ENCODE results near the gene FOSL1.
"Not testable (repeated sequence)": the region's sequence is repeated elsewhere in the genome, so short reads cannot be mapped to it uniquely, and the experiment has no call there.

Gene FOSL1

DNA sequence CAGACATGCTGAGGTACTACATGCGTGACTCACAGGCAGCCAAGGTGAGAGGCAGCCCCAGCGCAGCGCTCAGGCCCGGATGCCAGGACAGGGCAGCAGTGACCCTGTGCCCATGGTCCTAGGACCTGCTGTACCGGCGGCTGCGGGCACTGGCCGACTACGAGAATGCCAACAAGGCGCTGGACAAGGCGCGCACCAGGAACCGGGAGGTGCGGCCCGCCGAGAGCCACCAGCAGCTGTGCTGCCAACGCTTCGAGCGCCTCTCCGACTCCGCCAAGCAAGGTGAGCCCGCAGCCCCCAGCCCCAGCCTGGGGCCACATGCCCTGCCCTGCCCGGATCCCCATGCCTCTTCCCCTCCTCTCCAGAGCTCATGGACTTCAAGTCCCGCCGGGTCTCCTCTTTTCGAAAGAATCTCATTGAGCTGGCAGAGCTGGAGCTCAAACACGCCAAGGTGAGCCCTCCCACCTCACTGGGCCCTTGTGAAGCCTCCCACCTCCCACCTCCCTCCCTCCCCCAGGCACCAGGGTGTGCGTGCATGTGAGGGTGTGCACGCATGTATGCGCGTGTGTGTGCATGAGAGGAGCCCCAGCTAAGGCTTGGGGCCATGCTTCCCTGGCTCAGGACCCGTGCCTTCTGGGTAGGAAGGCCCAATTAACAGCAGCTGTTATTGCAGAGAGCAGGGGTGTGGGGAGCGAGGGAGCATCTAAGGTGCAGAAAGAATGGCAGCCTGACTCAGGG, 47.5 kb downstream of the FOSL1 start:
- DNase-seq (ENCODE audit: low read depth) = no peak

DNA sequence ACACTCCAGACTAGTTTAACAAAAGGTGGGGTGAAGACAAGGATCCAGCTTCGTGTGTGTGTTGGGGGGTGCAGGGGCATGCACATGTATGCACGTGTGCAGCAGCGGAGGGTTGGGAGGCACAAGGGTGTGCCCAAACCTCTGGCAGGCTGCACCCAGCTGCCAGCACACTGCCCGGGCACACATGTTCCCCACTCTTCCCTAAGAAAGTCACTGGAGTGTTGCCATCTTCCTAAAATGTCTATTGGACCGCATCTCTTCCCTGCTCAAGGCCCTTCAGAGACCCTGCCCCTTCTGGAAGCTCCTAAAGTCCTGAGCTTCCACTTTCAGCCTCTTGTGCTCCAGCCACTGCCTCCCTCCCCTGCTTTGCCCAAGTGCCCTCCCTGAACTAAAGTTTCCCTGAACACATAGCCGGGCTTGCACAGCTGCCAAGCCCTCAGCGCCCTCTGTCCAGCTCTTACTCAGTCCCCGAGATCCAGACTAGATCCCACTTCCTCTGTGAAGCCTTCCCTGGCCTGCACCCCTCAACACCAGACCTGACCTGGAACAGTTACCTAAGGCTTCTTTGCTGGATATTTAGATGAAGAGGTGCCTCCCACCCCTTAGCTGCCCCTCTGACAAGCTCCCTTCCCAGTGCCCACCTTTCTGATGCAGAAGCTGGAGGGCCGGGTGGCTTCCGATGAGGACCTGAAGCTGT, 48.2 kb downstream of the FOSL1 start:
- DNase-seq (ENCODE audit: low read depth) = no peak

GRCh38 chr11:65851083-65851579, 49.1 kb downstream of the FOSL1 start:
- no peak for DNase-seq (ENCODE audit: low read depth)

DNA sequence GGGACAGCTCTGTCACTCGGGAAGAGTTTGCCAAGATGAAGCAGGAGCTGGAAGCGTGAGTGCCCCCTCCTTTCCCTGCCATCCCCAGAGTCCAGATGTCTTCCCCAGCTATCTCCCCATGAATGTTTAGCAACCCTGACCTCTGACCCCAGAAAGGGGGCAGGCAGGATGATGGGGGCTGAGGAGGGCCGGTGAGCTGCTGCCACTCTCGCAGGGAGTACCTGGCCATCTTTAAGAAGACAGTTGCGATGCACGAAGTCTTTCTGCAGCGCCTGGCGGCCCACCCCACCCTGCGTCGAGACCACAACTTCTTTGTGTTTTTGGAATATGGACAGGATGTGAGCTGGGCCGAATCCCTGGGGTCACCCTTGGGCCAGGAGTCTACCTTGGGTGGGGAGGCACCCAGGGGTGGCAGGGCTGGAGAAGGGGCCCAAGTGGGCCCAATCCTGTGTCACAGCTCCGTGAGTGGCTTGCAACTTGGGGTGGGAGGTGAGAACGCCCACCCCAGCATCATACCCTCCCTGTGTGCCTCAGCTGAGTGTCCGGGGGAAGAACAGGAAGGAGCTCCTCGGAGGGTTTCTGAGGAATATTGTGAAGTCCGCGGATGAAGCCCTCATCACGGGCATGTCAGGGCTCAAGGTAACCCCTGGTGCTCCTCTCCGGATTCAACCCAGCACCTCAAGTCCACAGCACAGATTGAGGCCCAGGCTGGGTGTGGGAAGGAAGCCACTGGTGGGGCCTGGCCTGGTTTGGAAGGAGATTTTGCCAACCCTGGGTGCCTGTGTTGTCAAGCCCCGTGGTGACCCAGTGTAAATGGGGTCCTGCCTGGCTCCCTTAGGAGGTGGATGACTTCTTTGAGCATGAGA, 49.7 kb downstream of the FOSL1 start:
- no peak for DNase-seq (ENCODE audit: low read depth)

- DNase-seq (ENCODE audit: low read depth) = no peak
These were observed 50.4 kb downstream of the FOSL1 start for GRCh38 chr11:65849771-65850216.

DNA sequence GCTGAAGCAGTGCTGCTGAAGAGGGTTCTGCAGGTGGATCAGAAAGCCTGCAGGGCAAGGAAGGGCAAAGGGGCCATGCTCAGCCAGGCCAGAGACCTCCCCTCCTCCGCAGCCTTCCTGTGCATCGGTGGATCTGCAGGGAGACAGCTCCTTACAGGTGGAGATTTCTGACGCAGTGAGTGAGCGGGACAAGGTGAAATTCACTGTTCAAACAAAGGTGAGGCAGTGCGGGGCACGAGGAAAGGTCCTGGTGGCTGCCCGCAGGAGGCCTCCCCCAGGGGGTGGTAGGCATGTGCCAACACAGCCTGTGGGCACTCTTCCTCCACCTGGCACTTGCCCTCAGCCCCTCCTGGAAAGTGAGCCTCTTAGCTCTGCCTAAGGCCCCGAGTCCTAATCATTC, 50.8 kb downstream of the FOSL1 start:
- DNase-seq (ENCODE audit: low read depth) = no peak

- DNase-seq (ENCODE audit: low read depth) = not testable (repeated sequence)
These were observed 51.5 kb downstream of the FOSL1 start for GRCh38 chr11:65848693-65849092.

DNA sequence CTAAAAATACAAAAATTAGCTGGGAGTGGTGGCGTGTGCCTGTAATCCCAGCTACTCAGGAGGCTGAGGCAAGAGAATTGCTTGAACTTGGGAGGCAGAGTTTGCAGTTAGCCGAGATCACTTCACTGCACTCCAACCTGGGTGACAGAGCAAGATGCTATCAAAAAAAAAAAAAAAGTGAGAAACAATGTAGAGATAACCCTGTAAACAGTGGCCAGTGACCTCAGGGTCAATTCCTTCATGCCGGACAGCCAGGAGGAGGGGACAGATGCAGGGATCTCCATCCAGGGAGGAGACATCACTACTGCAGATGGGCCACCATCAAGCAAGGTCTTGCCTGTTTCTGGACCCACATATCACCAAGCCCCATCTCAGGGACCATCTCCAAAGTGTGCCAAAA, 52.4 kb downstream of the FOSL1 start:
- no peak for DNase-seq (ENCODE audit: low read depth)

DNA sequence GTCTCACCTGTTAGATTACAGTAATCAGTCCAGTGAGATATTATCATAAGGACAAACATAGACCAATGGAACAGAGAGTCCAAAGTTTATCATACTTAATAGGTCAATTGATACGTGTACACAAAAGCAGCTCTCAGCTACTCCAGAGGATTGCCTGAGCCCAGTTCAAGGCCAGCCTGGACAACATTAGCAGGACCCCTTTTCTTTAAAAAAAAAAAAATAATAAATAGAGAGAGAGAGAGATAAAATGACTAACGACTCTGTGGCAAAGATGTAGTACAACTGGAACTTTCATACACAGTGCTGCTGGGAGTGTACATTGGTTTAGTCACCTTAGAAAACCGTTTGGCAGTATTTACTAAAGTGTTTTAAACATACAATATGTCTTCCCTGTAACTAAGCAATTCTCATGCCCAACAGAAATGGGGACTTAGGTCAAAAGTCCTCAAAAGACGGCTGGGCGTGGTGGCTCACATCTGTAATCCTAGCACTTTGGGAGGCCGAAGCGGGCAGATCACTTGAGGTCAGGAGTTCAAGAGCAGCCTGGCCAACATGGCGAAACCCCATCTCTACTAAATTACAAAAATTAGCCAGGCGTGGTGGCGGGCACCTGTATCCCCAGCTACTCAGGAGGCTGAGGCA, 55.8 kb downstream of the FOSL1 start:
- DNase-seq (ENCODE audit: low read depth) = no peak

DNA sequence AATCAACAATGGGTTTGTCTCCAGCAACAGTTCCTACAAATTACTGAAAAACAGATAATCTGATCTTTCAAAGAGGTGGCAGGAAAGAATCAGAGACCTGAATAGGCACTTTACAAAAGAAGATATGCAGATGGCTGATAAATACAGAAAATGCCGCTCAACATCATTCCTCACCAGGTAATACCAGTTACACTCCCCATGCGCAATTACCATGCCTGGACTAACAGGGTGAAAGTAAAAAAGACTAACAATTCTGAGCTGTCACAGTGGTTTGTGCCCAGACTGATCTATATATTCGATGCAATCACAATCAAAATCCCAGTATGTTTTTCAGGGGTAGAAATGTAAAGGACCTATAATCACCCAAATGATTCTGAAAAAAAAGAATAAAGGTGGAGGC, 56.4 kb downstream of the FOSL1 start:
- DNase-seq (ENCODE audit: low read depth) = no peak

- no peak for DNase-seq (ENCODE audit: low read depth)
These were observed 58.0 kb downstream of the FOSL1 start for GRCh38 chr11:65842144-65842543.
